SIG-M5 treated with dmso at 0.1 percent for 504 hours (cell line): ENCODE measurements around the gene KCNB1.

Experiments
- DNase-seq: peaks from one replicate; lab custom pipeline; 2025; ENCODE audit not compliant: unreplicated experiment; lab: John Stamatoyannopoulos, UW

The KCNB1 gene

GRCh38 chr20:49501917-49502316 lies 19.4 kb upstream of the KCNB1 start:
- DNase-seq: peak; percentile 33

DNA sequence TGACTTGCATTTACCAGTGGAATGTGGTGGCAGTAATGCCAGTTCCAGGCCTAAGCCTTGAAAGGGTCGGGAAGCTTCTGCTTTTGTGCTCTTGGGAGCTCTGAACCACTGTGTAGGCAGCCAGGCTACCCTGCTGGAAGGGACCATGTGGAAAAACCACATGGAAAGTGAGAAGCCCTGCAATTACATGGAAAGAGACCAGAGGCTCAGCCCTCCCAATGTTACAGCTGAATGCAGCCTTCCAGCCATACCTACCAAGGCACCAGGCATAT lies 14.9 kb upstream of the KCNB1 start:
- no peak for DNase-seq

GRCh38 chr20:49496553-49497397 lies 14.3 kb upstream of the KCNB1 start:
- no peak for DNase-seq

DNA sequence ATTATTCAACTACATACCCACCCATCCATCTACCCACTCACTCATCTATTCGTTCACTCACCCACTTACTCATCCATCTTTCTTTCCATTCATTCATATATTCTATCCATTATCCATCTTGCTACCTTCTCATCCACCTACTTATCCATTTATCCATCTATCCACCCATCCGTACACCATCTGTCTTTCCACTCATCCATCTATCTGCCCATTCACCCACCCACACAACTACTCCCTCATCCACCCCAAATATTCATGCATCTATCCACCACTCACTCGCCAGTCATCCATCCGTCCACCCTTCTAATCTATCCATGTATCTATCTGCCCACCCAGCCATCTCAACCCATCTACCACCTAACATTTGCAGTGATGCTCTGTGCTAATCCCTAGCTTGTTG lies 13.6 kb upstream of the KCNB1 start:
- DNase-seq: no peak

DNA sequence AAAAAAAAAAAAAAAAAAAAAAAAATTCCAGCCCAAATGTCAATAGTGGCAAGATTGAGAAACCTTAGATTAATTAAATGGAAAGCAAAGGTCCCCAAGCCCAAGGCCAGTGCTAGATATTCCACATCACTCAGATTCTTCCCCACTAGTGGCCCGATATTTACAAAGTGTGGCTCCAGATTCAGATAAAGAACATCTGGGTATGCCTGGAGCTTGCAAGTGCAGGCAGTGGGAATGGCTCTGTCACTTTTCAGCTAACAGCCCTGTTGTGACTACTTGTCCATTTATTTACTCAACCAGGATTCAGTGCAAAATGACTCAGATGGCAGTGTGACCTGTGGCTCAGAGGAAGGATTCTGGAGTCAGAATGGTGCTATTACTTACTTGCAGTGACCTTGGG lies 8.2 kb upstream of the KCNB1 start:
- no peak for DNase-seq

GRCh38 chr20:49489688-49490087 lies 7.2 kb upstream of the KCNB1 start:
- DNase-seq: no peak

DNA sequence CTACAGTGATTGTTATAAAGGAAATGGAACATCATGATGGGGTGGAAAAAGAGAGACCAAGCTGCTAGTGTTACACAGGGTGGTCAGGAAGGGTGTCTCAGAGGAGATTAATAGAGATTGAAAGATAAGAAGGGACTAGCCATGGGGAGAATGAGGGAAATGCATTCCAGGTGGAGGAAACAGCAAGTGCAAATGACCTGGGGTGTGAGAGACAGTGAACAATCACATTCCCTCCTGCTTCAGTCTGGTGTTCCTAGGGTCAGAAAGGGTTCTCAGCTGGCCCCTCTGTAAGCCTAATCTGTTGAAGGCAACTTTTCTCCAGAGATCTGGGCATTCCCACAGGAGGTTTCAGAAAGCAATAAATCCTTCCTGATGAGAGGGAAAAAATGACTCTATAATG lies 3.6 kb upstream of the KCNB1 start:
- DNase-seq: no peak

DNA sequence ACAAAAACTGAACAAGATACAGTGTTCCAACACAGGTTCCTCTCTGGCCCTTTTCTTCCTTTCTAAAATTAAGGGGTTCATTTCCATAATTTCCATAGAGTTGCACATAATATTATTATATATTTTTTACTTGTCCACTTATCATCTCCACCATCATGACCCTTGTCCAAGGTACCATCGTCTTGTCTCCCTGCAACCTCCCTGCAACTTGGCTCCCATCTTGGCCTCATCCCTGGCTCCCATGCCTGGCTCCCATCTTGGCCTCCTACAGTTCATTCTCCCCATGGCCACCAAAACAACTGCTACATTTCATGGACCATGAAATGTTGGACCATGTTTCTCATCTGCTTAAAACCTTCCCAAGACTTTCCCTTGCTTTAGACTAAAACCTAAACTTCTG lies 3.1 kb upstream of the KCNB1 start:
- DNase-seq: no peak

DNA sequence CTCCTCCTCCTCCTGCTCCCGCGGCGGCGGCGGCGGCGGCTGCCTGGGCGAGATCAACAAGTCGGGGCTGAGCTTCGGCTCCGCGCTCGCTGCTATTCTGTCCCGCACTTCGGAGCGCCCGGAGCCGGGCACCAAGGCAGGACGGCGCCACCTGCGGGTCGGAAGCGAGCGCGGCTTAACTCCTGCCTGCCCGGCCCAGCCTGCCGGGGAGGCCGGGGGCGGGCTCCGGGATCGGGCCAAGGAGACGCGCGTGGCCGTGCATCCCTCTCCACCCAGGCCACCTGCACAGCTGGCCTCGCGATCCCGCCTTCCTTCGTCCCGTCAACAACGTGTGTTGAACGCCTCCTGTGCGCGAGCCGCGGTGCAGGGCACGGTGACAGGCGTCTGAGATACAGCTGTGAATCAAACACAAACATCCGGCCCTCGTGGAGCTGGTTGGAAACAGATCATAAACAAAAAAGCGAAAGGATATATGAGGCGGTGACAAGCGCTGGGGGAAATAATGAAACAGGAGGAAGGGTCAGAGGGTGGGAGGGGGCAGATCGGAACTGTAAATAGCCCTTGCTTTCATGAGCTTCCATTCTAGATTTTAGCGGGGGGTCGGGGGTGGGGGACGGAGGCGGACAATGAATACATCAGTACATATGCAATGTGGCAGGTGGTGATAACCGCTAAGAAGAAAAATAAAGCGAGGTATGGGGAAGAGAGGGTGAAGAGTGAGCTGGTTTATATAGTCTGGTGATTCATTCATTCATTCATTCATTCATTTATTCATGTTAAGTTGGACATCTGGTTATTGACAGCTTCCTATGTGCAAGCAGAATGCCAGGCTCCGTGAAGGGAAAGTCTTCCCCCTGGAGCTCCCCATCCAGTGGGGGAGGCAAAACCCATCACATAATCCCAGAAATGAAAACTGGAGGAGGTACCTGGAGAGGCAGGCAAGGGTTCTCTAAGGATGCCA lies 2.0 kb upstream of the KCNB1 start:
- peak; percentile 66 for DNase-seq

DNA sequence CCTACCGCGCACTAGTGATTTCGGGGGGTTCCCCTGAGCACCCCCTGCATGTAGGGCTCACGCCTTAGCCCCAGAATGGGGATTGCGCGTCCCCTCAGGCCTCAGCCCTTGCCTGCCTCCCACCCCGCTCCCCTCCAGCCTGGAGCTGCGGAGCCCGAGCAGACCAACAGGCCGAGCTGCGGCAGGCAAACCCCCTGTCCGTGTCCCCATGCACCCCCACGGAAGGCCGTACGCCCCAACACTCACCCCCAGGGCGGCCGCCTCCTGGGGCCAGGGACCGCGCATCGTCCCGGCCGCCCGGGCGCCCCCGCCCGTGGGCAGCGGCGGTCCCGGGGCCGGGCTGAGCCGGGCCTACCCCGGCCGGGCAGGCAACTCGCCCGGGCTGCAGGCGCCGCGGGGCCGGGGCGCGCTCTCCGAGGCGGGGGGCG lies 1.2 kb upstream of the KCNB1 start:
- DNase-seq: no peak

DNA sequence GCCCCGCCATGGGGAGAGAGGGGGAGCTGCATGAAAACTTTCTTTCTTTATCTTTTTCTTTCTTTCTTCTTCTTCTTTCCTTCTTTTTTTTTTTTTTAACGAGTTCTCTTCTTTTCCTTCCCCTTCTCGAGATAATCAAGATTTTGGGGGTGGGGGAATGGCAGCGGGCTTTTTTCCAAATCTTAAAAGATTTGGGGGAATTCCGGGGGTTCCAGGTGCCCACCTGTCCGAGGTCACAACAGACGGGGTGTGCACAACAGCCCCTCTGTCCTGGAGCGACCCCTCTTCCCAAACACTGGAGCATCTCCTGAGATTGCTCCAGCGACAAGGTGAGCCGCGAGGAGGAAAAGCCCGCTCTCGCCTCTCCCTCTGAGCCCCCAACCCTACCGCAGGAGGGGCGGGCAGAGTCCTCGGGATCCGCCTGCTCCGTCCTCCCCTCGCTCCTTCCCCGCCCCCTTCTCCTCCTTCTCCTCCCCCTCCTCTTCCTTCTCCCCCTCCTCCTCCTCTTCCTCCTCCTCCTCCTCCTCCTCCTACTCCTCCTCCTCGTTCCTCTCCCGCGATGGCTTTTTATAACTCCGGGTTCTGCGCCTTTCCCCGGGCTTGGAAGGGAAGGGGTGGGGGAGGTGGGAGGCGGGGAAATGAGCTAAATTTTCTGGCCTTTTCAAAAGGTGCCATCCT lies 689 bp upstream of the KCNB1 start:
- no peak for DNase-seq

GRCh38 chr20:49482173-49482572 lies 295 bp downstream of the KCNB1 start:
- DNase-seq: no peak

GRCh38 chr20:49481116-49481515 lies 1.4 kb downstream of the KCNB1 start:
- no peak for DNase-seq

DNA sequence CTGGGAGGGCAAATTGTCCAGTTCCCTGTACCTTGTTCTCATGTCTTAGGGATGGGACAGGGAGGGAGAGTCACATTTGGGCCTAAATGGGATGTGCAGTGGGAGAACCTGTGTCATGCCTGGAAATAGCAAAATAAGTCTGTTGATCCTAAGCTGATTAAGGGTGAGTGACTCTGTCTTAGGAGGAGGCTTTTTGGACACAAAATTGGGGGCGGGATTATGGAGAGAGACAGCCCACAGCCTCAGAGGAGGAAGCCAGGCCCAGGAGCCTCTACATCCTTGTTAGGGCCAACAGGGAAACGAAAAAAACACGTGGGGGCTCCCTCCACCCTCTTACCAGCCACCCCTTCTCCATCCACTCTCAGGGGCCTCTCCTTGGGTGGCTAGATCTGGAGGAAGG lies 2.2 kb downstream of the KCNB1 start:
- DNase-seq: no peak

DNA sequence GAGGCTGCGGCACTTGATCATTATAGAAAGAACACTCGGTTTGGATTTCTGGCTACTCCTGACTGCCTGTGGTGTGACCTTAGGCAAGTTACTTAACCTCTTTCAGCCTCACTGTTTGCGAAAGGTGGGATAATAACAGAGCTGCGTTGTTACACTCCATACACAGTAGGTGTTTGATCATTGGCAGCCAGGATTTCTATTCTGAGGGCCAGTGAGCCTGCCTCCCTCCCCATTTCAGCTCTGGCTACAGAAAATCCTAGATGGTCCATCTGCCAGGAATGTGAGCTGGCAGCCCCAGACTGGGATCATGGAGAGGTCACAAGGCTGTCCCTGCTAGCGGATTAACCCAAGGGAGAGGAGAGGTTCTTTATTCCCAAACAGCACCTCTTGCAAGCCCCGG lies 2.7 kb downstream of the KCNB1 start:
- no peak for DNase-seq

DNA sequence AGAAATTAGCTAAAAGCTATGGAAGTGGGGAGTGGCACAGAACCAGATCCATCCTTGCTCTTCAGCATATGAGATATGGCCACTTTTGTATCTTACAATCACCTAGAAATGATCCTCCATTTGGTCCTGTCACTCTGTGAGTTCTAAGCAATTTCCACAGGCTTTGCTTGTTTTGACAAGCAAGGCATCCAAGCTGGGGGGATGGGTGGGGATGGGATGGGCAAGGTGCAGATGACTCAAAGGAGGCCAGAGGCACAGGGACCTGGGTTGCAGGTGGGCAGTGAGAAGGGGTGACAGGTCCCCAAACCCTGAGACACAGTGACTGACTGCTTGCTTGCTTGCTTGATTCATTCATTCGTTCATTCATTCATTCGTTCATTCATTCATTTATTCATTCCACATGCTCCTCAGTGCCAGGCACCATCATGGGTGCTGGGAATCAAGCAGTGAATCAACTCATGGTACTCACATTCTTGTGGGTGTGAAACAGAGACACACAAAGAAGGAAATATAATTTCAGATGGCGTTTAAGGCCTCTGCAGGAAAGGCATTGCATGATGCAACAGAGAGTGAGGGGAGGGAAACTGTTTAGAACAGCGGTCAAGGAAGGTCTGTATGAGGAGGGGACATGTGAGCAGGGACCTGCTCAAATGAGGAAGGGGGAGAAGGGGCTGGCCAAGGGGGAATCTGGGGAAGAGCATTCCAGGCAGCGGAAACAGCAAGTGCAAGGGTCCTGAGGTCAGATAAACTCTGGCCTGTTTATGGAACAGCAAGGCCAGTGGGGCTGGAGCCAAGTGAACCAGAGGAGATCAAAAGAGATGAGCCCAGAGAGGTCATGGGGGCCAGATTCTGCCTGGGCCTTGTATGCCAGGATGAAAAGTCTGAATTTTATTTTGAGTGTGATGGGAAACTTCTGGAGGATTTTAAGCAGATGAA lies 3.4 kb downstream of the KCNB1 start:
- no peak for DNase-seq

DNA sequence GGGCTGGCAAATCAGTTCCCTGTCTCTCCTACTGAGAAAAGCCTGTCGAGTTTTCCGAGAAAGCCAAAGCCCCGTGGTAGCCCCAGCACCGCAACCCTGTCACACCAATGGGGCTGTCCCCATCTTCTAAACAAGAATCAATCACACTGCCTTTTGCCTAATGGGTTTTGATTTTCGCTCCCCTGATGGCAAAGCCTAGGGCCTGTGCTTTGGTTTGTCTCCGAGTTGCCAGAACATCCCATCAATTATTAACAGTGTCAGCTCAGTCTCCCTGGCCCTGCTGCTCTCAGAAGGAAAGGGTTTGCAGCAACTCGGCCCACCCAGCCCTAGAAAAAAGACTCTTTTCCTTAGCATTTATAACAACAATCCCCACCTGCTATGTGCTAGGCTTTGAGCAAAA lies 4.2 kb downstream of the KCNB1 start:
- no peak for DNase-seq

GRCh38 chr20:49477200-49477599 lies 5.3 kb downstream of the KCNB1 start:
- DNase-seq: no peak

DNA sequence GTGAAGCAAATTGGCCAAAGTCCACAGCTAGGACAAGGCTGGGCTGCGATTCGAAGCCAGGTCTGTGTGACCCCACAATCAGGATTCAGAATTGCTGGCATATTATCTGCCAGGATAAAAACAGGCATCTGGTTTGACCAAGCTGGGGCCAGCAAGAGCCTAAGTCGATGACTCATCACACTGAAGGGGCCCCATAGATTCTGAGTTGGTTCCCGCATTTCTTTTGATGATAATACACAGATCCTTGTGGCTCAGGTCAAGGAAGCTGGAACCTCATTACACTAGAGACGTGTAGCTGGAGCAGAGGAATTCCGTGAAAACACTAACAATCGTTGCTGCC lies 6.5 kb downstream of the KCNB1 start:
- DNase-seq: no peak

DNA sequence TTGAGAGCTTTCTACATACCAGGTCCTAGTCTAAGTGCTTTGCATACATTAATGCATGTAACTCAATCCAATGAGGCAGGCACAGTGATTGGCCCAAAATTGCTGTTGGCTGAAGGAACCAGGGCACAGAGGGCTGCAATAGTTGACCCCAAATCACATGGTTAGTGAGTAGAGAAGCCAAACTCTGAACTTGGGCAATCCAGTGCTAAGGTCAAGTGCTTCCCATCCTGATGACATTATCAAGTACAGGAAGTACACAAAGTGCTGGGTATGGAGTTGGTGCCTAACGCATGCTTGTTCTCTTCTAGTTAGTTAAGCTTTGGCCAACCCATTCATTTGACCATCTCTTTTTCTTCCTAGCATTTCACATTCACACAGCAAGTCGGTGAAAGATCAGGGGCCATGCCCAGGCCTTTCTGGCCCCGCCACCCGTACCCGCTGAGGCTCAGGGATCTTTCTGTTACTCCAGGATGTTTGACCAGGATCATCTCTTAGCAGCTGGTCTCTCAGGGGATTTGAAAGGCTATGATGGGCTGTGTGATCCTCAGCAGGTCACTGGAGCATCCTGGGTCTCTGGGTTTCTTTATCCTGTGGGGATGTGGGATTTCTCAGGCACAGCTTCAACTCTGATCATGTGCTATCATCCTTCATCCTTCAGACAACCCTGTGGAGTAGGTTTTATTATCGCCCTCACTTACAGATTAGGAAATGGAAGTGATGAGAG lies 7.0 kb downstream of the KCNB1 start:
- DNase-seq: no peak
